OCI-LY1 (cell line): ENCODE results near the gene COL18A1.

Source experiments
- CTCF ChIP-seq: fragments of 200-600 bp; sonication (generic), shearing (Covaris generic); IDR thresholded peaks from 2 replicates; pipeline ENCODE4 v1.5.1; 2017; ENCODE audit warnings: mild to moderate bottlenecking, antibody characterized with exemption, low read length, moderate library complexity, mixed read lengths
- EZH2 ChIP-seq: fragments of 200-600 bp; sonication (generic), shearing (Covaris generic); IDR thresholded peaks from 2 replicates; pipeline ENCODE4 v1.8.0; 2017; ENCODE audit warnings: borderline replicate concordance, mixed run types, mild to moderate bottlenecking, antibody characterized with exemption, low read length, moderate library complexity, mixed read lengths

GRCh38 chr21:45408271-45408791, 3.4 kb downstream of the COL18A1 start:
- TF ChIP-seq CTCF (no peak), EZH2 (no peak)
